IPS DF 4.7 (cell line): ENCODE data around the gene LAMC3.

Experiments used
- DNase-seq: peaks from one replicate; pipeline ENCODE4 v3.0.0-alpha.2; 2013; ENCODE audit warnings: low spot score; ENCODE audit errors: extremely low read depth

LAMC3 gene

GRCh38 chr9:131116281-131117120 lies 107.5 kb downstream of the LAMC3 start:
- no peak for DNase-seq

GRCh38 chr9:131117121-131117761 lies 108.3 kb downstream of the LAMC3 start:
- no peak for DNase-seq

GRCh38 chr9:131117762-131118145 lies 108.8 kb downstream of the LAMC3 start:
- DNase-seq, result no peak

- DNase-seq, result no peak
These were observed 110.6 kb downstream of the LAMC3 start for GRCh38 chr9:131119600-131119999.

GRCh38 chr9:131120620-131121228 lies 111.8 kb downstream of the LAMC3 start:
- DNase-seq, result no peak

GRCh38 chr9:131121346-131121745 lies 112.4 kb downstream of the LAMC3 start:
- DNase-seq, result no peak

- DNase-seq, result no peak
These were observed 113.2 kb downstream of the LAMC3 start for GRCh38 chr9:131122158-131122557.

- no peak for DNase-seq
These were observed 116.0 kb downstream of the LAMC3 start for GRCh38 chr9:131125038-131125287.

GRCh38 chr9:131125288-131126058 lies 116.5 kb downstream of the LAMC3 start, which contains the start of gene NUP214:
NUP214 (plus strand) TSS chr9:131125586; CDS start chr9:131125705, 119 bp downstream.
- DNase-seq, result peak; percentile 76

GRCh38 chr9:131126059-131126426 lies 117.1 kb downstream of the LAMC3 start:
- no peak for DNase-seq

GRCh38 chr9:131129183-131129582 lies 120.2 kb downstream of the LAMC3 start:
- no peak for DNase-seq

GRCh38 chr9:131138676-131139075 lies 129.7 kb downstream of the LAMC3 start:
- no peak for DNase-seq

- DNase-seq, result no peak
These were observed 131.1 kb downstream of the LAMC3 start for GRCh38 chr9:131140112-131140511.

GRCh38 chr9:131140550-131140949 lies 131.6 kb downstream of the LAMC3 start:
- no peak for DNase-seq

GRCh38 chr9:131142160-131142559 lies 133.2 kb downstream of the LAMC3 start:
- no peak for DNase-seq
